Measurements from ENCODE around the gene OPCML. TPM values are rescaled to one million over a fixed set of nuclear protein-coding genes. Genes with fewer than 3 reads are reported as not detected.

OPCML gene
- total and polyA plus RNA-seq, 2 of the 13 experiments (the other 11 are each of a cell fraction or from before 2014, with no cell fraction given) = not detected

- TF ChIP-seq ZNF513 (CRISPR knock-in tag; conservative IDR thresholded peaks at IDR 0.05) = no peak
Measured at GRCh38 chr11:132464003-132464342, 1068.3 kb downstream of the OPCML start (continued).

GRCh38 chr11:132463295-132464002 lies 1068.9 kb downstream of the OPCML start:
- POLR2A ChIA-PET = no interaction called here
- Histone ChIP-seq H3K27me3 (ENCODE audit: control insufficient read depth in 1 of 2, insufficient read depth in 2 of 2, low read length in 2 of 2) (no peaks in the 10 kb centered on the region), H3K4me1 (ENCODE audit: insufficient read depth, low read length) (no peaks in the 10 kb centered on the region), H3K27ac (ENCODE audit: extremely low read length, insufficient read depth, low read length) (no peak overlapping the region), H2AFZ (ENCODE audit: low read length) (no peak overlapping the region), H3K9me3 (ENCODE audit: low read length) (peaks cover 57% of the 10 kb centered on the region), H3K4me3 (replicated peaks in 1 of 3; ENCODE audit: insufficient read depth in 1 of 3, low read depth in 2 of 3, low read length in 3 of 3) (no peak overlapping the region), H3K4me2 (ENCODE audit: low read depth, low read length) (no peak overlapping the region), H3K79me2 (ENCODE audit: insufficient read depth, low read length) (no peaks in the 10 kb centered on the region), H3K36me3 (replicated peaks in 1 of 2; ENCODE audit: control insufficient read depth in 1 of 2, insufficient read depth in 2 of 2, low read length in 2 of 2) (no peaks in the 10 kb centered on the region), H3K9ac (ENCODE audit: insufficient read depth, low read depth, low read length) (no peak overlapping the region), H4K20me1 (ENCODE audit: insufficient read depth, low read length) (no peaks in the 10 kb centered on the region)
- DNase-seq (ENCODE audit: low spot score) (no peak), ATAC-seq (no peak), FAIRE-seq (no peak)
- no TSS peak for BruUV-seq (replicated peaks)
- 3% methylated on average over 3 of the region's 3 CpGs for WGBS (ENCODE audit: low lambda C conversion rate)
- CTCF ChIA-PET (ENCODE audit: low intra/inter-chr PET ratio, low total read pairs) = no interaction called here
- no peak for TF ChIP-seq KLF15 (CRISPR knock-in tag; IDR thresholded peaks at IDR 0.05; ENCODE audit: borderline replicate concordance)
- no peak for TF ChIP-seq ISX (CRISPR knock-in tag; conservative IDR thresholded peaks at IDR 0.05)
- no peak for TF ChIP-seq ZNF879 (CRISPR knock-in tag; IDR thresholded peaks at IDR 0.05)
- no peak for TF ChIP-seq ZMYM4 (CRISPR knock-in tag; IDR thresholded peaks at IDR 0.05)
- no peak for TF ChIP-seq KDM5B (CRISPR knock-in tag; IDR thresholded peaks at IDR 0.05; ENCODE audit: borderline replicate concordance)
- TF ChIP-seq FOXO1 (CRISPR knock-in tag; IDR thresholded peaks at IDR 0.05) = no peak
- TF ChIP-seq NFYC (CRISPR knock-in tag; IDR thresholded peaks at IDR 0.05) = no peak
- TF ChIP-seq BORCS8-MEF2B (CRISPR knock-in tag; IDR thresholded peaks at IDR 0.05) = no peak
- TF ChIP-seq SPEN (CRISPR knock-in tag; IDR thresholded peaks at IDR 0.05; ENCODE audit: low read depth) = no peak
- TF ChIP-seq, protein P1, sequence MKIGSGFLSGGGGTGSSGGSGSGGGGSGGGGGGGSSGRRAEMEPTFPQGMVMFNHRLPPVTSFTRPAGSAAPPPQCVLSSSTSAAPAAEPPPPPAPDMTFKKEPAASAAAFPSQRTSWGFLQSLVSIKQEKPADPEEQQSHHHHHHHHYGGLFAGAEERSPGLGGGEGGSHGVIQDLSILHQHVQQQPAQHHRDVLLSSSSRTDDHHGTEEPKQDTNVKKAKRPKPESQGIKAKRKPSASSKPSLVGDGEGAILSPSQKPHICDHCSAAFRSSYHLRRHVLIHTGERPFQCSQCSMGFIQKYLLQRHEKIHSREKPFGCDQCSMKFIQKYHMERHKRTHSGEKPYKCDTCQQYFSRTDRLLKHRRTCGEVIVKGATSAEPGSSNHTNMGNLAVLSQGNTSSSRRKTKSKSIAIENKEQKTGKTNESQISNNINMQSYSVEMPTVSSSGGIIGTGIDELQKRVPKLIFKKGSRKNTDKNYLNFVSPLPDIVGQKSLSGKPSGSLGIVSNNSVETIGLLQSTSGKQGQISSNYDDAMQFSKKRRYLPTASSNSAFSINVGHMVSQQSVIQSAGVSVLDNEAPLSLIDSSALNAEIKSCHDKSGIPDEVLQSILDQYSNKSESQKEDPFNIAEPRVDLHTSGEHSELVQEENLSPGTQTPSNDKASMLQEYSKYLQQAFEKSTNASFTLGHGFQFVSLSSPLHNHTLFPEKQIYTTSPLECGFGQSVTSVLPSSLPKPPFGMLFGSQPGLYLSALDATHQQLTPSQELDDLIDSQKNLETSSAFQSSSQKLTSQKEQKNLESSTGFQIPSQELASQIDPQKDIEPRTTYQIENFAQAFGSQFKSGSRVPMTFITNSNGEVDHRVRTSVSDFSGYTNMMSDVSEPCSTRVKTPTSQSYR (CRISPR knock-in tag; IDR thresholded peaks at IDR 0.05; ENCODE audit: borderline replicate concordance) = no peak
- TF ChIP-seq, protein P2, sequence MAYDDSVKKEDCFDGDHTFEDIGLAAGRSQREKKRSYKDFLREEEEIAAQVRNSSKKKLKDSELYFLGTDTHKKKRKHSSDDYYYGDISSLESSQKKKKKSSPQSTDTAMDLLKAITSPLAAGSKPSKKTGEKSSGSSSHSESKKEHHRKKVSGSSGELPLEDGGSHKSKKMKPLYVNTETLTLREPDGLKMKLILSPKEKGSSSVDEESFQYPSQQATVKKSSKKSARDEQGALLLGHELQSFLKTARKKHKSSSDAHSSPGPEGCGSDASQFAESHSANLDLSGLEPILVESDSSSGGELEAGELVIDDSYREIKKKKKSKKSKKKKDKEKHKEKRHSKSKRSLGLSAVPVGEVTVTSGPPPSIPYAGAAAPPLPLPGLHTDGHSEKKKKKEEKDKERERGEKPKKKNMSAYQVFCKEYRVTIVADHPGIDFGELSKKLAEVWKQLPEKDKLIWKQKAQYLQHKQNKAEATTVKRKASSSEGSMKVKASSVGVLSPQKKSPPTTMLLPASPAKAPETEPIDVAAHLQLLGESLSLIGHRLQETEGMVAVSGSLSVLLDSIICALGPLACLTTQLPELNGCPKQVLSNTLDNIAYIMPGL (CRISPR knock-in tag; IDR thresholded peaks at IDR 0.05; ENCODE audit: borderline replicate concordance in 1 of 2, low read depth in 1 of 2) = no peak
- no peak for TF ChIP-seq CAMTA2 (CRISPR knock-in tag; IDR thresholded peaks at IDR 0.05; ENCODE audit: borderline replicate concordance)
- intact Hi-C loops (cut with micrococcal nuclease; ENCODE audit: unreplicated experiment) (no loop called here), in situ Hi-C loops (cut with HindIII; ENCODE audit: extremely low pct_ligation_motif_present, low pct_unique_long_range_greater_than_20kb) (no loop called here)

Measured in HepG2 (cell line).